ENCODE results near the gene TTF2. TPM values are rescaled to one million over a fixed set of nuclear protein-coding genes. Genes with fewer than 3 reads are reported as not detected.

TTF2 gene
- total RNA-seq = 12.3 TPM

DNA sequence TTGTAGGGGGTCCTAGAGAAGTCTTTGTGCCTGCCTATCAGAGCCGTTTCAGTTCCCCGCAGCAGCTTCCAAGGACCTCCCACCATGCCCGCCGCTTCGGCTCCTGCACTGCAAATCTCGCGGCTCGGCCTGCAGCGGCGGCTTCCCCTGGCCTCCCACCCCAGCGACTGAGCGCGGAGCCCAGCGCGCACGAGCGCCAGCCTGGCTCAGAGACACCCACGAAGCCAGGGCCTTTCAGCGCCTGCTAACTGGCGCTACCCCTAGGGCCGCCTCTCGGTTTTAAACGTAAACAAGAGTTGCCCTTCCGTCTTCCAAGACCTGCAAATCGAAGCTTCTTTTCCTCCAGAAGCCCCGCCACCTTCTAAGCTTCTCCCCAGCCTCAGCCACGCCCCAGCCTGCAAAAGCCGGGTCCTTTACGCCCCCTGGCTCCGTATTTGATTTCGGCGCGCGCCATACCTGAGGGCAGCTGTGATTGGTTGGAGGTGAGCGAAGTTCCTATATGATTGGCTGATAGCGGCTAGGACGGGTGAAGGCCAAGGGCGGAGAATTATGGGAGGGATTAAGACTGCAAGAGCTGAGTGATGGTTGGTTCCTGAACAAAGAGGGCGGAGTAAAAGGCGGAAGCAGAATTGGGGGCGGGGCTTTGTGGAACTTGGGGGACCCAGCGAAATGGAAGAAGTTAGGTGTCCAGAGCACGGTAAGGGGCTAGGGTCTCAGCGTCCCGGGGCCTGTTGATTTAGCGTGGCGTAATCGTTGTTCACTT is at the start of gene TTF2:
TSS of gene TTF2 (plus strand) at position 649 of the 763 bp plus-strand sequence. CDS start at position 670, 21 bp downstream.
- DNase-seq = peak; percentile 99

DNA sequence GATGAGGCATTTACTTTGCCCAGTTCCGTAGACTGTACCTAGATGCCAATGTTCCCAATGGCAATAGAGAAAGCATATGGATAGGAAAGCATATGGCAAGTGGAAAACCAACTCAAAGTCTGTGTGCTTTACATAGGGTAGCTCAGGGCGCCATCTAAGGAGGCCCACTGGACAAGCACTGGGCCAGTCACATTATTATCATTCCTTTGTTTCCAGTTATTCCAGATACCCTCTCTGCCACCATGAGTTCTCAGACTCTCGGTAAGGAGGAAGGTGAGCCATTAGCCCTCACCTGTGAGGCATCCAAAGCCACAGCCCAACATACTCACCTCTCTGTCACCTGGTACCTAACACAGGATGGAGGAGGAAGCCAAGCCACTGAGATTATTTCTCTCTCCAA is 48.8 kb upstream of the TTF2 start:
- DNase-seq = no peak

DNA sequence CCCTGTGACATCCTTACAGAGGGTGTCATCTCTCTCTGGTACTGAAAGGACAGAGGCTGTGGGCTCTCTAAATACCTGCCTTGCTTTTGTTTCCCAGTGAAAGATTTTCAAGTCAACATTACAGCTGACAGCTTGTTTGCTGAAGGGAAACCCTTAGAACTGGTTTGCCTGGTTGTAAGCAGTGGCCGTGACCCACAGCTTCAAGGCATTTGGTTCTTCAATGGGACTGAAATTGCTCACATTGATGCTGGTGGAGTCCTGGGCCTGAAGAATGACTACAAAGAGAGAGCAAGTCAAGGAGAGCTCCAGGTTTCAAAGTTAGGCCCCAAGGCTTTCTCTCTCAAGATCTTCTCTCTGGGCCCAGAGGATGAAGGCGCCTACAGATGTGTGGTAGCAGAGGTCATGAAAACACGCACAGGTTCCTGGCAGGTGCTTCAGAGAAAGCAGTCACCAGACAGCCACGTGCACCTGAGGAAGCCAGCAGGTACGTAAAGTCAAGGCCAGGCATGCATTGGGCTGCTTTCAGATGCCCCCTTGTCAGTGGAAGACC is 46.7 kb upstream of the TTF2 start:
- DNase-seq = peak; percentile 55

DNA sequence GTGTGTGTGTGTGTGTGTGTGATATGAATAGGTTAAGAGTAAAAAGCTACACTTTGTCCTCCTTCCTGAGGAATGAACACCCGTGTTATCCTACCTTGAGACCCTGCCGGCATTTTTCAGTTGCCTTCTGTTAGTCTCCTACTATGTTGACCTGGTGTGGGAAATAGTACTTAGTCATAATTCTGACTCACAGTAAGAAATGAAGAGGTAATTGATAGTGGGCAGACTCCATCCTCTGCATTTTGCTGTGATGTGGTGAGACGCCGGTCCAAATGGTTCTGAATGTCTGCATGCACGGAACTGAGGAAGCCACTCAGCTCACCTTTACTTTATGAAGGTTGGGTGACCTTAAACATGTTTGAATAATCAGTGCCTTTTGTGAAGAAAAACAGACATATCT is 45.9 kb upstream of the TTF2 start:
- DNase-seq = no peak

DNA sequence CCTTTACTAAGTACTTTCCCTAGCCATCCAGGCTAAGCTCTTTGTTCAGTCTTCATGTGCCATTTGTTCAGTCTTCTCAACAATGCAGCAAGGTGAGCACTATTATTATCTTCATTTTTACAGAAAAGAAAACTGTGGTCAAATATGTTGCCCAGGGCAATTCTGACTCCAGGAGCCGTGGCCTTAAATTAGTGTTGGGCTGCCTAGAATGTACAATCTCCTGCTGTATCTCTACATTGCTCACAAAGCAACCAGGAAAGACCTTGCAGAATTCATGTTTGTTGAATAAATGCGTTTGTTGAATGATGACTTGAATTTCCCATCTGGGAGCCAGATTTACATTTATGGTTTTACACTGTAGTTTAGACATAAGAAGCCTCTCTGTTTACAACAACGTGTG is 44.4 kb upstream of the TTF2 start:
- no peak for DNase-seq

DNA sequence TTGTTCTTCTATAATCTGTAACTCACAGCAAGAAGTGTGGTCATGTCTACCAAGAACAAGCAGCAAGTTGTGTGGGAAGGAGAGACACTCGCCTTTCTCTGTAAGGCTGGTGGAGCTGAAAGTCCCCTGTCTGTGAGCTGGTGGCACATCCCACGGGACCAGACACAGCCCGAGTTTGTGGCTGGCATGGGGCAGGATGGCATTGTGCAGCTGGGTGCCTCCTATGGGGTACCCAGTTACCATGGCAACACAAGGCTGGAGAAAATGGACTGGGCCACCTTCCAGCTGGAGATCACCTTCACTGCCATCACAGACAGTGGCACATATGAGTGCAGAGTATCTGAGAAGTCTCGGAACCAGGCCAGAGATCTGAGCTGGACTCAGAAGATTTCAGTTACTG is 43.1 kb upstream of the TTF2 start:
- no peak for DNase-seq

DNA sequence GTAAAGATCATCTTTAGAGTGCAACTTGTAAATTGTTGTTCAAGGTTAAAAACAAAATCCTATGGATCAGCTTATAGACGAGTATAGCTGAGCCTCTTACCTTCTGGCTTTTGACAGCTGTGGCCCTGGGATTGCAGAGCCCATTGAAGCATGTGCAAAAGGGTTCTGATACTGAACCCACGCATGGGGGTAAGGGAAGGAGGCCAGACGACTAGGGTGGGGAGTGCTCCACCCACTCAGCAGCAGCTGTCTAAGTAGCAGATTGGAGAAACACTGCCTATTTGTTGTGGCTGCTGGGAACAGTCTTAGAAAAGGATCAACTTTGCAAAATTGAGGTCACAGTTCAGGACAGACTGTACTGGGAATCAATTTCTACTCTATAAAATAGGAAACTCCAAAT is 42.5 kb upstream of the TTF2 start:
- DNase-seq = peak; percentile 80

DNA sequence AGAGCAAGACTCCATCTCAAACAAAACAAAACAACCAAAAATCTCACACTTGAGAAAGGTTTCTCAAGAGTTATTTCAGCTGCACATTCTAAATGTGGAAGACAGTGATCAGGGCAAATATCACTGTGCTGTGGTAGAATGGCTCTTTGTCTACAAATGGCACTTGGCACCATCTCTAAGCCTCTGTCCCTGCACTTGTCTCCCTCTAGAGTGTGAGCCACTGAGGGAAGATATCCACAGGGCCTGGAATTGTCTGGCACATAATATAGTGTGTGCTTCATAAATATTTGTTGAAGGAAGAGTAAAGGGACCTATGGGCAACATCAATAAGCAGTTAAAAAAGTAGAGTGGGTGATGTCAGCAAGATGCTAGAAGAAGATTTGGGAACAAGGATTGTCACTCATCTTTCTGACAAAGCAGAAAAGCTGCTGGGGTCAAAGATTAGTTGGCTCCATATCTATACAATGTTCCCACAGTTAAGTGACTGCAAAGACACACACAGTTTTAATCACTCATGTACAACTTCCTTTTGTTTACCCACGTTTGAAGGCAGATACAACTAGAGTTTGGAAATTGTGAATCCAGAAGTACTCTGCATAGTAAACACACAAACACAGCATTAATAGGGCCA is 39.5 kb upstream of the TTF2 start:
- peak; percentile 24 for DNase-seq

DNA sequence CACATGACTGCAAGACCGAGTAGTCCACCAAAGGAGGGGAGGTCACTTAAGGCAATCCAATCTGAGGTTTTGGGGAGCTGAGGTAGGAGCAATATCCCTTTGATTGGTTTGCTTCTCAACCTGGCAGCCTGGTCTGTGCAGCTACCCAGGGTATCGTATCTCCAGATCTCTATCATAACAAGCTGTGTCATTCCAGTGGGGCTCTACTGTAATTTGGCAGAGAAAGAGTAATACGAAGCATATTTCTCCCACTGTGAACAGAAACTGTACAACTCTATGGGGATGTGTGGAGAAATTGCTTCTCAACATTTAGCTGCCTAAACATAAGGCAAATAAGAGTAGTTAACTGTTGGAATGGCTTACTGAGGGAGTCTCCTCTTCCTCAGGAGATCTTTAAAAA is 38.0 kb upstream of the TTF2 start:
- no peak for DNase-seq

DNA sequence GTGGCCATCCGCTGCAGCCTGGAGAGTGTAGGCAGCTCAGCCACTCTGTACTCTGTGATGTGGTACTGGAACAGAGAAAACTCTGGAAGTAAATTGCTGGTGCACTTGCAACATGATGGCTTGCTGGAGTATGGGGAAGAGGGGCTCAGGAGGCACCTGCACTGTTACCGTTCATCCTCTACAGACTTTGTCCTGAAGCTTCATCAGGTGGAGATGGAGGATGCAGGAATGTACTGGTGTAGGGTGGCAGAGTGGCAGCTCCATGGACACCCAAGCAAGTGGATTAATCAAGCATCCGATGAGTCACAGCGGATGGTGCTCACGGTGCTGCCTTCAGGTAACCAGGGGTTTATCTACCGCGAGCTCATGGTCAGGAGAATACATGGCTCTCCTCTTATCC is 34.6 kb upstream of the TTF2 start:
- DNase-seq = no peak

DNA sequence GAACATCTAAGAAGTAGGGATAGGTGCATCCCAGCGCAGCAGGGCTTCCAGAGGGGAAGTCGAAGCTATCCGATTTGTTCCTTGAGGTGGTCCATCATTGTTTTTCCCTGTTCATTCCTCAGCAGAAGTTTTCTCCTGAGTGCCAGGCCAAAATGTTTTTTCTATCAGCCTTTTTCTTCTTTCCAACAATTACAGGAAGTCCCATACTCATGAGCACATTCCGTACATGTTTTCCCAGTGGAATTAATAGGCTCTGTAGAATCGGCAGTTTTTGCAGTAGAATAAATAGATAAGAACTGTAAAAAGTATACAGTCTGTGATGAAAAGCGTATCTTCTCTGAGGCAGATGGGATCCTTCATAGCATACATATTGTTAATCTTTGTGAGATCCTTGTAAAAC is 33.8 kb upstream of the TTF2 start:
- no peak for DNase-seq

DNA sequence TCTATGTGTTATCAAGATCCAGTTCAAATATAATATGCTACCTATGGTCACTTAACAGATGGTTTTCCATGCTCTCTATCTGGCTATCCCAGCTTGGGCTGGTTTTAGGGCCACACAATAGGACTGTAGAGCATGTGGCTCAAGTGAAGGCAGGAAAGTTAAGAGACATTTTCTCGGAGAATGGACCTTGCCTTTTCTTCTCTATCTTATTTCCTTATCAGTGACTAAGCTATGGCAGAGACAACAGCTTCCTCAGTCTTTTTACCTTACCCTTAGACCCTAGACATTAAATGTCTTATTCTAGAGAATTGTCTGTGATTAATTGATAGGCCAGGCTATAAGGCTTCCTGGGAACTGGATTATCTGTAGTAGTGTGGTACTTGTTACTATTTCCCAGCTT is 30.4 kb upstream of the TTF2 start:
- DNase-seq = no peak

DNA sequence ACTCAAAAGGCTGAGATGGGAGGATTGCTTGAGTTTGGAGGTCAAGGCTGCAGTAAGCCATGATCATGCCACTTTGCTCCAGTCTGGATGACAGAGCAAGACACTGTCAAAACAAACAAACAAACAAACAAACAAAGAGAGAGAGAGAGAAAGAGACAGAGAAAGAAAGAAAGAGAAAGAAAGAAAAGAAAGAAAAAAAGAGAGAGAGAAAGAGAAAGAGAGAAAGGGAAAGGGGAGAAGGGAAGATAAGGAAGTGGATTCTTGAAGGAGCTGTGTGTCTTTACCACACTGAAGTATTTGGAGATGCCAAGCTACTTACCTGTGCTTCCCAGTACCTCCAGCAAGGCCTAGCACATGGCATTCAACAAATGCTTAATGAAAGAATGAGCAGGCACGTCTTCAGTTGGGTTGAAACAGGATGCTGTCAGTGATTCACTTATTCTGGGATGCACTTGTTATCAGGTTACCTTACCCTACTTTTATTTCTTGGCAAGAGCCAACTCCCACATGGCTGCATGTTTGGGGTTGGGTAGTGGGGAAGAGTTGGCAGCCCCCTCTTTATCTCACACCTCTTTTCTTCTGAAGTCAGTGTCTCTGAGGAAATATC is 29.8 kb upstream of the TTF2 start:
- DNase-seq = no peak

DNA sequence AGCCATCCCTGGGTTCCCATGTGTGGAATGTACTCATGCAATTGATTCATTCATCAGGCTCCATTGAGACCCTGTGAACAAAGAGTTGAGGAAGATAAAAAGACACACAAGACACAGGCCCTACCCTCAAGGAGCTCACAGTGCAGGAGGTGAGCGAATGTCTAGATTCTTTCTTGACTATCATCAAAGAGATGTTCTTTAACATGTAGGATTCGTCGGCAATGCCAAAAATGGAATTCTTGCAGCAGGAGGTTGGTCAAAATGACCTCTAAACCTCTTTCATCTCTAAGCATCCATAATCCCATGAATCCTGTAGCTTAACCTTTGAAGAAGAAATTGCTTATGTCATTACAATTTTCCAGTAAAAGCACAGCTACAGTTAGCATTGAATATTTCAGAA is 27.9 kb upstream of the TTF2 start:
- DNase-seq = no peak

DNA sequence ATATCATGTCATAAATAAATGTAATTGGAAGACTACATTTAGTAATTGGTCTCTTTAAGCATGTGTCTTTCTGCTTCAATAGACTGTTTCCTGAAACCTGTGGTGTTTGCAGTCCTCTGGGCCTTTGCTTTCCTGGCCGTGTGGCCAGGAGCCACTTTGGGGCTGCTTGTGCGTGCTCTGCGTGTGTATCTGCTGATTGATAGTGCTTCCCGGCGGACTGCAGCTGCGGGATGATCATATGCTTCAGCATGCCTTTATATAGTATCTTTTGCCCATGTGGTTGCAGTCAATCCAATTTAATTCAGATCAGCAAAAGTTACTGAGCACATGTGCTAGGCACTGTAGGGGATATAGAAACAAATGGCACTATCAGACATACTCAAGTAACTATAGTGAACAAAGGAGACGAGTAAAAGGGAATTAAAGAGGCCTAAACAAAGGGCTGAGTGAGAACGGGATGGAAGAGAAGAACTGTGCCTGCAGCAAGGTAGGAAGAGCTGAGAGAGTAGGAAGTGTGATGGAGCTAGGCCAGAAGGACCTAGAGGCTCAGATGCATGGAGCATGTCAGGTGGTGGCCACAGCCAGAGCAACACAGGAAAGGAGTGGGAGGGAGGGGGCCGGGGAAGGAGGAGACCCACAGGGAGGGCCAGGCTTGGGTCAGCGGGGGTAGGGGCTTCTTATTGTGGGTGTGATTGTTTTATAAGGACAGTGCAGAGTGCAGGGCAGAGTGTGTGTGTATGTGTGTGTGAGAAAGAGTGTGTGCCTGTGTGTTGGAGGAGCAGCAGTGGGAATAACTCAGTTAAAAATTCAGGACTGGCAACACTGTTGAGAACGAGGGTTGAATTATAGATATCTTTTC is 27.2 kb upstream of the TTF2 start:
- DNase-seq = no peak

DNA sequence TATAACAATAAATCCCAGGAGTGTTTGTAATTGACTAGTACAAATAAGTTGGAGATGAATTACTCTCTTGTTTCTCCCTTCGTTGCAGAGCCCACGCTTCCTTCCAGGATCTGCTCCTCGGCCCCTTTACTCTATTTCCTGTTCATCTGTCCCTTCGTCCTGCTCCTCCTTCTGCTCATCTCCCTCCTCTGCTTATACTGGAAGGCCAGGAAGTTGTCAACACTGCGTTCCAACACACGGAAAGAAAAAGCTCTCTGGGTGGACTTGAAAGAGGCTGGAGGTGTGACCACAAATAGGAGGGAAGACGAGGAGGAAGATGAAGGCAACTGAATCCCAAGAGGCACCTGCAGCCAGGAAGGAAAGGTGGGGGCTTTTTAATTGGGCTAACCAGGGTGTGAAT is 26.4 kb upstream of the TTF2 start:
- no peak for DNase-seq

DNA sequence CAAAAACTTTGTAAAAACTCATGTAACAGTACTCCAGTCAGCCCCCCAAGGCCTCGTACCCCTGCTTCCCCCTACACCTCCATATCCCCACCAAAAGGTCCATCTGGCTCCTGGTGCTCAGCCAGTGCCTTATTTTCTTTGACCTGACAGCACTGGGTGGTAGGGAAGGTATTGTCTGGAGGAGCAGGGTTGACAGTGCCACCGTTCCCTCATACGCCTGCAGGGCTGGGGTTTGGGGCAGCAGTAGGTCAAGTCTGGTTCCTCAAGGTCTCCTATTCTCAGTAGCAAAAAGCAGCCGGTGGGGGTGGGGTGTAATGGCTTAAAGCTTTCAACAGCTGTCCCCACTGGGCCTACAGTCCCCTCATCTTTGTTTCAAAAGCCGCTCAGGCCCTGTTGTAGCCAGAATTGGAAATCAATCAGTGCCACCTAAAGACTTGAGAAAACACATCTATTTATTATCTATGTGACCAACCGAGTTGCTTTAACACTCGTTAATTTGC is 25.3 kb upstream of the TTF2 start:
- DNase-seq = no peak

DNA sequence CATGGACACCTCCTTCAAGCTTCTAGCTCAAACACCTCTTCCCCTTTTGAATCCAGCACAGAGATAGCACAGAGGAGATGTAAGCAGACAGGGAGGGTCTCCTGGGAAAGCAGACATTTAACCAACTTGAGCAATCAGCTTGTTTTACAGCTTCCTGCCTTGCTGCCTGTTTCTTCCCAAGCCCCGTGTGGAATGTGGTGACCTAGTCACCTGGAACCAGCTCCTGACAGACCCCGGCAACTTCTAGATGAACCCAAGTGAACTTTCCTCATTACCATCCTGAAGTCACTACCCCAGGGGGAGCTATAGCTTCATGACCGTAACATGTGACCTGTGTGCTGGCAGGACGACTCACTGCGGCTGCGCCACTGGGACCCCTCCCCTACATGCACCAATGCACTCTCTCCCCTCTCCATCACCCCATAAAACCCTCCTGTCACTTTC is 24.1 kb upstream of the TTF2 start:
- DNase-seq = no peak

DNA sequence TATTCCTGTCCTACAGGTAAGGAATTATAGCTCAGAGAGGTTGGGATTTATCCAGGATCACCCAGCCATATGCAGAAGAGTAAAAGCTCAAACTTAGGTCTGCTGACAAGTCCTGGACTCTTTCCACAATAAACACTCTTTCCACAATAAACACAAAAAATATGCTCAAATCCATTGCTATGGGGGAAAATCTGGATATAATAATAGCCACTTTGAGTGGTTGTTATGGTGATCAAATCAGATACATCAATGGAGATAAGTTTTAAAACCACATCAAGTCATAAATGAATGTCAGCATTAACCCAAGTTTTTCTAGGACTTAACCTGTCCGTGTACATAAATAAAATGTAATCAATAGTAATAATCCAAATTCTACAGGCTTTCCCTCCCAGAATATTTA is 22.3 kb upstream of the TTF2 start:
- no peak for DNase-seq

DNA sequence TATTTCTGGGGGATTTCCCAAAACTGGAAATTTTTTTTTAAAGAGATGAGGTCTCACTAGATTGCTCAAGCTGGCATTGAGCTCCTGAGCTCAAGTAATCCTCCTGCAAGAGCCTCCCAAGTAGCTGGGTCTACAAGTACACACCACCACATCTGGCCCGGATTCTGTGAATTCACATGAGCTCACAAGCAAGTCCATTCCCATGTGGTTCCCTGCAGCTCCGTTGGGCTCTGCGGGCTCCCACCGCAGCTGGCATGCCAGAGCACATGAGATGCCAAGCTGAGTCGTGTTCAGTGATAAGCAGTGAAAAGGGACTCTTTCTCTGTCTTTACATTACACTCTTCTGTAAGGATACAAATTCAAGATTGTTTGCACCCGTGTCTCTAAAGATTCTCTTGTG is 21.9 kb upstream of the TTF2 start:
- DNase-seq = no peak

DNA sequence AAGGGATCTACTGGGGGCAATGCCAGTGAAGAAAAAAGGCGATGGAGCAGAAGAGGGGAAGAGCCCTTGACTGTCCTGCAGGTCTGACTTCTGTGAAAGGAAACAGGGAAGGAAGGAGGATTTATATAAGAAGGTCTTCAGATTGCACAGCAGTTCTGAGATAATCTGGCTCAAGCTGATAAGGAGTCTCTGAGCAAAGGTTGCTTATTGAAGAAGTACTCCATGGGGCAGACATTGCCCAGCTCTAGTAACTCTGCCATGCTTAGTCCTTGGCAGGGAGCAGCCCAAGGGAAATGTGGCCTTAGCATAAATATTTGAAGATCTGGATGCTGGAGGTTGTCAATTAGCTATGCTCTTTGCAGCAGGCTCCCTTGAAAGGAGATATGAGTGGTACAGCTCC is 15.9 kb upstream of the TTF2 start:
- no peak for DNase-seq

DNA sequence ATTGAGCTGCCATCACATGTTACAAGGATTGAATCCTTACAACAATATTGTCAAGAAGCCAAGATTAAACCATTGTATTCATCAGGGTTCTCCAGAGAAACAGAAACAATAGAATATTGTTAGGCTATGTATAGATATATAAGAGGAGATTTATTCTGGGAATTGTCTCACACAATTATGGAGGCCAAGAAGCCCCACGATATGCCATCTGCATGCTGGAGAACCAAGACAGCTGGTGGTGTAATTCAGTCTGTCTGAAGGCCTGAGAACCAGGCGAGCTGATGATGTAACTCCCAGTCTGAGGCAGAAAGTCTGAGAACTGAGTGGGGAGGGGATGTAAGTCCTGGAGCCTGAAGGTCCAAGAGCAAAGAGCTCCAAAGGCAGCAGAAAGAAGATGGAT is 14.5 kb upstream of the TTF2 start:
- peak; percentile 77 for DNase-seq

Measured in tongue (tissue), 2 donors.